HG03521 (cell line): ENCODE data around the gene BYSL.

ENCODE experiments used
- ATAC-seq: cut with Tn5 transposase; IDR thresholded peaks from one replicate; pipeline ENCODE4 v1.9.1; 2021; ENCODE audit warnings: mild to moderate bottlenecking, moderate library complexity; ENCODE audit not compliant: unreplicated experiment

BYSL gene

DNA sequence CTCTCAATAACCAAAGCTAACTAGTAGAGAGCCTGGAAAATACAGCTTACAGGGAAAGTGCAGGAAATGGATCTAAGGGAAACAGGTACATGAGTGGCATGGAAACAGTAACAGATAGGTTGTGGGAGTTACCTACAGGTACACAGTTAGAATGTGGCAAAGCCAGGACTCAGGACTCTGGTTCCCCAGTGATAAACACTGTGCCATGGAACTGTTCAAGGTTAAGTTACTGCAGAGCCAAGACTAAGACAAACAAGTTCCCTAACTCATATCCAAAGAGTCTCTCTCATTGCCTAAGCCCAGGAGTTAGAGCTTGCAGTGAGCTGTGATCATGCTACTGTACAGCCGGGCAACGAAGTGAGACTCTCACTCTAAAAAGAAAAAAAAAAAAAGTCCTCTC, 7.0 kb upstream of the BYSL start:
- no peak for ATAC-seq

GRCh38 chr6:41914869-41915530, 6.3 kb upstream of the BYSL start:
- no peak for ATAC-seq

DNA sequence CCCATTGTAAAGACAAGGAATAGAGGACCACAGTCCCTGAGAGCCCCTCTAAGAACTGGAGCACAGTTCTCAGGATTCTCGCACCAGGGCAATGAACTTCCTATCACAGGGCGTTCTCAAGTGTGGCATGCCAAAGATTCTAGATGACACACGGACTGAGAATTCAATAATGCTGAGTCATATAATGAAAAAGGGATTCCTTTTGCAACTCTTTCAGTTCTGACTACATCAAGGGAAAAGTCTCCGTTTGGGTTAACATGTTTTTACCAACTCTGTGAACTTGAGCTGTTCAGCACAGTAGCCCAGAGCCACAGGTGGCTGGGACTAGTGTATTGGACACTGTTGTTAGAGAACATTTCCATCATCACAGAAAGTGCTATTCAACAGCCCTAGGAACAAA, 3.8 kb upstream of the BYSL start:
- ATAC-seq = no peak

GRCh38 chr6:41921712-41921998, 356 bp downstream of the BYSL start:
- ATAC-seq = peak; percentile 2

DNA sequence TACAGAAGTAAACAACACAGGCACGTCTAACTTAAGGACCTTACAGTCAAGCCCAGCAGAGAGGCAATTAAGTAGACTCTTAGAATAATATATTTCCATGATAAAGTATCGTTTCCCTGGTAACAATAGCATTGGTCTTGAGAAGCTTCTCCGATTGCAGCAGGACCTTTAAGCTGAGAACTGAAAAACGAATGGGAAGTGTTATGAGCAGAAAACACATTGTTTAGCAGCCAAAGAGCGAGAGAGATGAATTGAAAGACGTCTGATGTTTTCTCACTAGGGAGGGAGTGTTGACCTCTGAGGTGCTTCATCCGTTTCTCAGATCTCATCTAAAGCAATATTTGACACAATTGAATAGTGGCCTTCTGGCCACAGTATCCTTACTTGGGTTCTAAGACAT, 855 bp downstream of the BYSL start:
- ATAC-seq = no peak

- ATAC-seq = no peak
Measured at GRCh38 chr6:41927253-41927652, 6.0 kb downstream of the BYSL start.

- no peak for ATAC-seq
Measured at GRCh38 chr6:41929924-41930323, 8.6 kb downstream of the BYSL start.

DNA sequence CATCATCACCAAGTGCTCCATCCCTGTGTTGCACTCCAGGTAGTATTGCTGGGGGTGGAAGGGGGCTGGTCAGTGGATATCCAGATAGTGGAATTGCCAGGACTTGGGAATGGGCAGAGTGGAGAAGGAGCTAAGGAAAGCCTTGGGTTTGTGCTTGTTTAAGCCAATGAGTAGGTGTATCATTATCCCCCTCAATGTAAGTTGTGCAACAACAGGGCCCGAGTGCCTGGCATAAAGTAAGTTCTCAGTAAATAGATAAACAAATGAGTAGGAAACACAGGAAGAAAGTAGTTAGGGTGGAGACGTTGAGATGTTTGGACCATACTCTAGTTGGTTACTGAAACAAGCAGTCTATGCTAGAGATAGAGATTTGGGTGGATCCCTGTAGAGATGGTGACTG, 10.5 kb downstream of the BYSL start:
- no peak for ATAC-seq

DNA sequence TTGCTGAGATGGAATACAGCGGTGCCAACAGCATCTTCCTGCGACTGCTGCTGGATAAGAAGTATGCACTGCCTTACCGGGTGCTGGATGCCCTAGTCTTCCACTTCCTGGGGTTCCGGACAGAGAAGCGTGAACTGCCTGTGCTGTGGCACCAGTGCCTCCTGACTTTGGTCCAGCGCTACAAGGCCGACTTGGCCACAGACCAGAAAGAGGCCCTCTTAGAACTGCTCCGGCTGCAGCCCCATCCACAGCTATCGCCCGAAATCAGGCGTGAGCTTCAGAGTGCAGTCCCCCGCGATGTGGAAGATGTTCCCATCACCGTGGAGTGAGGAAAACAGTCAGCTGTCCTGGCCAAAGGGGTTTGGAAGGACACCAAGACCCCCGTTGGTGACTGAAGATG, 11.1 kb downstream of the BYSL start:
- ATAC-seq = no peak

DNA sequence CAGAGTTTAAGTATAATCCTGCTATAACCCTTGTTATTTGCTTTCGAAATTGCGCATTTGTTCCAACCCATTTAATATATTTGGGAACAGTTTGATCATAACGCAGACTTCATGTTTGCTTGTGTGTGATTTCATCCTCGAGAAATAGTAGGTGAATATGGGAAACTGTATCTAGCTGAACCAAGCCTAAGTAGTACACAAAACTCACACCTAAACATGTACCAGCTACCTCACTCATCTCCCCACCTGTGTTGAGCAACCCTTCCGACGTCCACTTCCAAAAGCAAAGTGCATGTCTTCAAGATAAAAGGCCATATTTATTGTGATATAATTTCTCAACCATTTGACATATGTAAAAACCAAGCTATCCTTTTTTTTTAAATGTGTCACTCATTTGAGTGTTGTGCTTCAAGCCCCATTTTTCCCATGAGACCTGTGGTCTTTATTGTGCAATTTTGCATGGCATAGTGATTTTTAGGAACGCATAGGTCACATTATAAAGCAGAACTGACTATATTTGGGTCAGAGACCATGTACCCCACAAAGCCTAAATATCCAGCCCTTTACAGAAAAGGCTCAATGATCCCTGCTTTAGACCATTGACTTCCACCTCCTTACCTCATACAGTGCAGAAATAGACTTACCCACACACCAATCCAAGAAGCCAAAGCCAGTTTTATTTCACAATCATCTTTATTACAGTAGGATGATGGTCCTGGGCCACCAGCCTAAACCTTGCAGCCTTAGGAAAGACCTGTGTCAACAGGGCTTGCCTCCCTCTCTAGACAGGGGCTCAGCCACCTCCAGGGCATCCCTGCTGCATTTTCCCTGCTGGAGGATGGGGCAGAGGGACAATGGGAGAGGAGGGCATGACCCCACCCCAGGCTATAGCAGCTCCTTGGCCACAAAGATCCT, 13.2 kb downstream of the BYSL start:
- ATAC-seq = no peak

DNA sequence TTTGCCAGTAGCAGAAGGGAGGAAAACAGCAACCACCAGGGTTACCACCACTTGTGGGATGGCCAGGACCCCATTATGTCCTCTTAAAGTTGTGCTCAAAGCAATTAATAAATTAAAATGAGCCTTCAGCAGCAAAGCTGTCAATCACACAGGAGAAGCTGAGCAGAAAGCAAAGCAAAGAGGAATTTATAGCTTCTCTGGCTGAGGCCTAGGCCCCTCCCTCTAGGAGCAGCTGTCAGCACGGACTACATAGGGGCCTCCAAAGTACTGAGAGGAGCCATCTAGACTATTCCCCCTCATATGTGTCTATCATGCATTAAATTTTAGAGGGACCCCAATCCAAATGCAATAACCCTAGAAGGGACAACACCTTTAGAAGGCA, 13.9 kb downstream of the BYSL start:
- no peak for ATAC-seq

DNA sequence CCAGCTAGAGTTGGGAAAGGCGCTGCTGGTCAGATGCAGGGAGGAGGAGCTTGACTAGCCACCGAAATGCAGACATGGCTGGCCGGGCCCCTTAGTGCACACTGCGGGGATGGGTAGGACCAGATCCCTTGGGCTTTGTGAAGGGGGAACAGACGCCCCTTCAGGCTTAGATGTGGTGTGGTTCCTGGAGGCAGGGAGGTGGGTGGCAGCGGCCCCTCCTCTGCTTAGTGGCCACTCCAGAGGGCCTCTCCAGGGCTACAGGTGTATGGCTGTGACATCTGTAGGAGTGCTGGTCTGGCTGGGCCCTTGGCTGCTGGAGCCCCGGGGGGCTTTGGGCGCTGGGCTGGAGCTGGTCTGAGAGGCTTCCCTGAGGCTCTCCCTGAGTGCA, 14.4 kb downstream of the BYSL start:
- ATAC-seq = no peak

DNA sequence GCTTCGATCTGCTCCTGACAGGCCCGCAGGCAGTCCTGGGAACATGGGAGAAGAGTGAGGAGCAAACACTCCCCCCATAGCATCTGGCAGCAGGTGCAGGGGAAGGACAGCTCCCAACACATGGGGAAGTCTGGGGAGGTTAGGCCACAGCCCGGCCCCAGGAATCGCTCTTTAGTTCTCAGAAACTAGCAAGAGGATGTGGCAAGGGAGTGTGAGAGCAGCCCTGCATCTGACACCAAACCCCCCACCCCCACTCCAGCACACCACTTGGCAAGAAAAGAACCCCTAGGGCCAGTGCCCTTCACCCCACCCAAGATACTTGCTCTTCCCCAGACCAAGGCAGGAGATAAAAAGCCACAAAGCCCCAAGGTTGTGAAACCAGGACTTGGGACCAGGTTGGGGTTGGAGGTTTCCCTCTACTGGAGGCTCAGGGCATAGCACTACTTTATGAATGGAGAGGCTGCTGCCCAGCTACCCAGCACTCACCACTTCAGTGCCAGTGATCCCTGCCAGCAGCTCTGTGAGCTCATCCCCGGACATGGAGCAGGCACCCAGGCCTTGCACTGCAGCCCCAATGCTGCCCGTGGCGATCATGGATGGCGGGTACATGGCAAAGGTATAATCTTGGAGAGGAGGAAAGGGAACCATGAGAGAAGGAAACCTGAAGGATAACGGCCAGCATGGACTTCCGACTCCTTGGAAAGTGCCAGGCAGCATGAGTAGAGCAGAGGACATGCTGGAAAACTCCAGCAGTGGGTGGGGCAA, 15.0 kb downstream of the BYSL start:
- no peak for ATAC-seq

DNA sequence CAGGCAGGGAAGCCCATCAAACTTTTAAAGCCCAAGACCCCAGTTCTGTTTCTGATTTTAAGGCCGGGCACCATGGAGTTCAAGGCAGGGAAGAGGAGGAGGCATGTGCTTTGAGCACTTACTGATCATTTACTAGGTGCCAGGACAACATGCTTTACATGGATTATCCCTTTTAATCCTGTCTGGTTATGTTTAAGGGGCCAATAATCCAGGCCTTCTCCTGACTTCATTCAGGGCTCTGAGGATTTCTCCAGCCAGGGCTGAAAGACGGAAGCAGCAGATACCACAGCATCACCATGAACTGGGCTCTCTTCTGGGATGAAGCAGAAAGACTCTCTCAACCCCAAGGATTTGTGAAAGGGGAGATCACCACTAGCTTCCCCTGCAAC, 16.2 kb downstream of the BYSL start:
- ATAC-seq = no peak

DNA sequence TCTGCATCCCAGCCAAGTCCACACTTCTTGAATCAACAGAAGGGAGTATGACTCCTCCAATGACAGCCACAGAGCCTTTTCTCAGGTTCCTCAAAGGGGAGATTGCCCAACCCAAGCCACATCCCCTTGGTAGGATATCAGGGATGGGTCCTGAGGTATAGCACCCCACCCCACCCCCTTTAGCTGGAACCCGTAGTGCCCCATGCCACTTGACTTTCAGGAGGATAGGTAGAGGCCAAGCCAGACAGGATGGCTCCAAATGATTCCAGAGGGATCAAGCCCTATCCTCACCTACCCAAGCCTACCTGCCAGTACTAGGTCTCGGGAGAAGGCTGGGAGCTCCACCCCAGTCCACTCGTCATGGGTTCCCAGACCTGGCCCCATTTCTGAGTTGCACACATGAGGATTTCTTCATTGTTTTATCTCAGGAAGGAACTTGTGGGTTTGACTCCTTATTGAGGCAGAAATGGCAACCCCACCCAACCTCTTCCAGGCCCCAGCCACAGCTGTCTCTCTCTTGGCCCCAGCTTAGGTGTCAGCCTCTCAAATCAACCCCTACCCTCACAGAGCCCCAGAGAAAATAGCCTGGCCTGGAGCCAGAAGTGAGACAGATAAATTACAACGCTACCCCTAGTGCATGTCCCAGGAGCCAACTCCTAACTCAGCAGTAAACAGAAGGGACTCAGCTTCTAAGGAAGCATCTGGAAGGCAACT, 16.7 kb downstream of the BYSL start:
- ATAC-seq = no peak

GRCh38 chr6:41938590-41939175, 17.4 kb downstream of the BYSL start:
- ATAC-seq = no peak

DNA sequence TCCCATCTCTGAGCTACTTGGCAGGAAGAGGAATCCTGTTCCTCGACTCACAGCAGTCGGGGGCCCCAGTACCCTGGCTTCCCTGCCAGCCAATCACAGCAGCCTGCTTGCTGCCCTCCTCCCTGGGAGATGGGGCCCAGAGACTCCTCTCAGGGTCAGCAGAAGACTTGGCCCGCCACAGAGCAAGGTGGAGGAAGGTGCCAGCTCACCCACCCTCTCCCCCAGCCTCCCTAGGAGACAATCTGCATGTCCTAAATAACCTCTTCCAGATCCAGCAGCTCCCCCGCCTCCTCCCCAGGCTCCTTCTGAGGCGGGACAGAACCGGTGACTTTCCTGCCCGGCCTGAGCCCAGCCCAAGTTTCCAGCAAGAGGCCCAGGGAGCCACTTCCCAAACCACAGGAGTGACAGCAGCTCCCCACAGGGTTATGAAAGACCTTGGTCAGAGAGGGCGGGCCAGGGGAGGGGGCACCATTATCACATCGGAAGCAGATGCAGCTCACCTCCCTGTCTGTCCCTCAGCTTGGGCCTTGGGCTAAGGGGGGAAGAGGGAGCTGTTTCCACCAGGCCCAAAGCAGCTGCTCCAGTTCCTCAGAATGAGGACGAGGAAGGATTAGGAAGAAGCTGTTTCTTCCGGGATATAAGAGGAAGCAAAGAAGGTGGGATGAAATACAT, 18.0 kb downstream of the BYSL start:
- no peak for ATAC-seq

- ATAC-seq = no peak
Measured at GRCh38 chr6:41939848-41940758, 18.8 kb downstream of the BYSL start.

GRCh38 chr6:41940759-41941279, 19.5 kb downstream of the BYSL start:
- ATAC-seq = no peak
